HepG2 (cell line): Measurements from ENCODE around the gene ACTL7B. TPM values are rescaled to one million over a fixed set of nuclear protein-coding genes. Genes with fewer than 3 reads are reported as not detected.

ENCODE experiments used
- FOXA1 ChIP-seq, 2 experiments: fragments of 450-650 bp in 1 of 2; sonication (generic) in 1 of 2; formaldehyde crosslinking in 1 of 2; IDR thresholded peaks; 2 replicates each; pipeline versions ENCODE4 v1.4.0 to v1.6.1; 2016 to 2020; ENCODE audit warnings: missing genetic modification reagents in 1 of 2
- GFI1 ChIP-seq: sonication (generic); formaldehyde crosslinking; IDR thresholded peaks from 2 replicates; pipeline ENCODE4 v1.5.0; 2020; ENCODE audit warnings: missing genetic modification reagents, mild to moderate bottlenecking, borderline replicate concordance
- HMG20A ChIP-seq: IDR thresholded peaks from 2 replicates; pipeline ENCODE4 v1.6.1; 2016; ENCODE audit warnings: borderline replicate concordance
- HNF4A ChIP-seq: sonication (generic); formaldehyde crosslinking; IDR thresholded peaks from 2 replicates; pipeline ENCODE4 v1.4.0; 2020; ENCODE audit warnings: missing genetic modification reagents
- IRF2 ChIP-seq: IDR thresholded peaks from 2 replicates; pipeline ENCODE4 v1.6.1; 2018; ENCODE audit warnings: missing genetic modification reagents, missing compliant biosample characterization
- NFIC ChIP-seq: IDR thresholded peaks from 2 replicates; pipeline ENCODE4 v1.6.1; 2012; ENCODE audit warnings: mild to moderate bottlenecking, low read length, inconsistent platforms
- NR2F6 ChIP-seq, 2 experiments: IDR thresholded peaks; 2 replicates each; pipeline ENCODE4 v1.6.1; 2016; ENCODE audit warnings: antibody characterized with exemption in 1 of 2, mild to moderate bottlenecking in 1 of 2
- RCOR2 ChIP-seq: IDR thresholded peaks from 2 replicates; pipeline ENCODE4 v1.6.1; 2016; ENCODE audit warnings: missing biosample characterization, missing genetic modification reagents
- SMAD1 ChIP-seq: sonication (generic); formaldehyde crosslinking; IDR thresholded peaks from 2 replicates; pipeline ENCODE4 v1.4.0; 2020; ENCODE audit warnings: missing genetic modification reagents, low read depth, mild to moderate bottlenecking, borderline replicate concordance
- TSC22D2 ChIP-seq: sonication (generic); formaldehyde crosslinking; IDR thresholded peaks from 2 replicates; pipeline ENCODE4 v1.5.1; 2020; ENCODE audit warnings: missing genetic modification reagents, mild to moderate bottlenecking, borderline replicate concordance
- ZNF609 ChIP-seq: sonication (generic); formaldehyde crosslinking; IDR thresholded peaks from 2 replicates; pipeline ENCODE4 v1.4.0; 2020; ENCODE audit warnings: mild to moderate bottlenecking, missing genetic modification reagents, borderline replicate concordance
- ZNF616 ChIP-seq: sonication (generic); formaldehyde crosslinking; IDR thresholded peaks from 2 replicates; pipeline ENCODE4 v1.5.0; 2020; ENCODE audit warnings: low read depth, mild to moderate bottlenecking, missing genetic modification reagents
- ZNF709 ChIP-seq: sonication (generic); formaldehyde crosslinking; IDR thresholded peaks from 2 replicates; pipeline ENCODE4 v1.5.0; 2020; ENCODE audit warnings: mild to moderate bottlenecking, missing genetic modification reagents
- ZNF770 ChIP-seq: sonication (generic); formaldehyde crosslinking; IDR thresholded peaks from 2 replicates; pipeline ENCODE4 v1.5.0; 2020; ENCODE audit warnings: mild to moderate bottlenecking, missing genetic modification reagents
- polyA plus RNA-seq, 8 experiments: library from polyadenylated mRNA; depleted of rRNA in 3 of 8; stranded (reverse) in 7 of 8; unstranded in 1 of 8; fragments of >200 nt; fragmentation: Illumina TruSeq in 4 of 8; extraction: Trizol in 4 of 8; gene quantifications; 2 replicates each; pipeline versions ENCODE4 v1.2.1 to v1.2.3, GENCODE V29; 2011 to 2016; ENCODE audit warnings: low read depth in 4 of 8, missing spikeins in 1 of 8, mixed read lengths in 1 of 8; ENCODE audit not compliant: insufficient read depth in 1 of 8
- total RNA-seq, 5 experiments: library from RNA; depleted of rRNA; stranded (reverse); fragments of >200 nt; fragmentation: Illumina TruSeq; extraction: Trizol; gene quantifications; 2 replicates each; pipeline ENCODE4 v1.2.3, GENCODE V29; 2016; ENCODE audit warnings: low read depth in 1 of 5
- TF ChIP-seq, protein P1 (sequence below): IDR thresholded peaks from 2 replicates; pipeline ENCODE4 v1.6.1; 2016
- TF ChIP-seq, protein P2 (sequence below): IDR thresholded peaks from 2 replicates; pipeline ENCODE4 v1.6.1; 2016; ENCODE audit warnings: mild to moderate bottlenecking
- TF ChIP-seq, protein P3 (sequence below): sonication (generic); formaldehyde crosslinking; IDR thresholded peaks from 2 replicates; pipeline ENCODE4 v1.5.0; 2020; ENCODE audit warnings: mild to moderate bottlenecking, missing genetic modification reagents, moderate library complexity

The ACTL7B gene
- total and polyA plus RNA-seq, 2 of the 13 experiments (the other 11 are each of a cell fraction or from before 2014, with no cell fraction given) = 0.07 to 0.11 TPM

DNA sequence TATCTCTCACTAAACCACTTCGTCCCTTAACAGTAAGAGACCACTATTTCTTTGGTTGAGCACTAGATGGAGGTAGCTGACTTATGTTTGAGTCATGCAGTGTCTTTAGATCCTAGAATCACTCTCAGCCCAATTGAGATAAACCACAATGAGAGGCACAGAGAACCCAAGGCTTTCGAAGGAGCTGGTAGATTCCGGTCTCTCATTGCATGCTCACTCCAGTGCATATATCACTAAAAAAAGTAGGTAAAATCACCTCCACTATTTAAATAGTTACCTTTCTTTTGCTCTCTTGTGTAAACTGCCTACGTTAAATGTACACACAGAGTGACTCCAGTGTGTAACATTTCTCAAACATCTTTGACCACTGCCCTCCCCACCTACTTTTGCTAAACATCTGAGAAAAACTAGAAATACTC is 33.9 kb upstream of the ACTL7B start (continued):
- TF ChIP-seq, protein P1, sequence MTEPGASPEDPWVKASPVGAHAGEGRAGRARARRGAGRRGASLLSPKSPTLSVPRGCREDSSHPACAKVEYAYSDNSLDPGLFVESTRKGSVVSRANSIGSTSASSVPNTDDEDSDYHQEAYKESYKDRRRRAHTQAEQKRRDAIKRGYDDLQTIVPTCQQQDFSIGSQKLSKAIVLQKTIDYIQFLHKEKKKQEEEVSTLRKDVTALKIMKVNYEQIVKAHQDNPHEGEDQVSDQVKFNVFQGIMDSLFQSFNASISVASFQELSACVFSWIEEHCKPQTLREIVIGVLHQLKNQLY (CRISPR knock-in tag) = 0 out of 2 replicates have a peak, but pooled peaks have one; percentile 8
- no peak for TF ChIP-seq ZNF616 (CRISPR knock-in tag)
- TF ChIP-seq TSC22D2 = no peak
- peak; percentile 32; the same call in 1 of the 2 replicates for TF ChIP-seq FOXA1 (IDR thresholded peaks at IDR 0.05)
- peak; percentile 82 for TF ChIP-seq FOXA1 (CRISPR knock-in tag; IDR thresholded peaks at IDR 0.05)
- peak; percentile 79; the same call in 1 of the 2 replicates for TF ChIP-seq RCOR2
- no peak for TF ChIP-seq ZNF709 (CRISPR knock-in tag)
- TF ChIP-seq NR2F6 (IDR thresholded peaks at IDR 0.05) = peak; percentile 70
- TF ChIP-seq NR2F6 (CRISPR knock-in tag; IDR thresholded peaks at IDR 0.05) = peak; percentile 68
- peak; percentile 83; the same call in 1 of the 2 replicates for TF ChIP-seq ZNF609 (CRISPR knock-in tag)
- TF ChIP-seq, protein P2, sequence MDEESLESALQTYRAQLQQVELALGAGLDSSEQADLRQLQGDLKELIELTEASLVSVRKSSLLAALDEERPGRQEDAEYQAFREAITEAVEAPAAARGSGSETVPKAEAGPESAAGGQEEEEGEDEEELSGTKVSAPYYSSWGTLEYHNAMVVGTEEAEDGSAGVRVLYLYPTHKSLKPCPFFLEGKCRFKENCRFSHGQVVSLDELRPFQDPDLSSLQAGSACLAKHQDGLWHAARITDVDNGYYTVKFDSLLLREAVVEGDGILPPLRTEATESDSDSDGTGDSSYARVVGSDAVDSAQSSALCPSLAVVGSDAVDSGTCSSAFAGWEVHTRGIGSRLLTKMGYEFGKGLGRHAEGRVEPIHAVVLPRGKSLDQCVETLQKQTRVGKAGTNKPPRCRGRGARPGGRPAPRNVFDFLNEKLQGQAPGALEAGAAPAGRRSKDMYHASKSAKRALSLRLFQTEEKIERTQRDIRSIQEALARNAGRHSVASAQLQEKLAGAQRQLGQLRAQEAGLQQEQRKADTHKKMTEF = peak; percentile 48; the same call in 1 of the 2 replicates
- peak; percentile 79; the same call in 1 of the 2 replicates for TF ChIP-seq NFIC
- TF ChIP-seq, protein P3, sequence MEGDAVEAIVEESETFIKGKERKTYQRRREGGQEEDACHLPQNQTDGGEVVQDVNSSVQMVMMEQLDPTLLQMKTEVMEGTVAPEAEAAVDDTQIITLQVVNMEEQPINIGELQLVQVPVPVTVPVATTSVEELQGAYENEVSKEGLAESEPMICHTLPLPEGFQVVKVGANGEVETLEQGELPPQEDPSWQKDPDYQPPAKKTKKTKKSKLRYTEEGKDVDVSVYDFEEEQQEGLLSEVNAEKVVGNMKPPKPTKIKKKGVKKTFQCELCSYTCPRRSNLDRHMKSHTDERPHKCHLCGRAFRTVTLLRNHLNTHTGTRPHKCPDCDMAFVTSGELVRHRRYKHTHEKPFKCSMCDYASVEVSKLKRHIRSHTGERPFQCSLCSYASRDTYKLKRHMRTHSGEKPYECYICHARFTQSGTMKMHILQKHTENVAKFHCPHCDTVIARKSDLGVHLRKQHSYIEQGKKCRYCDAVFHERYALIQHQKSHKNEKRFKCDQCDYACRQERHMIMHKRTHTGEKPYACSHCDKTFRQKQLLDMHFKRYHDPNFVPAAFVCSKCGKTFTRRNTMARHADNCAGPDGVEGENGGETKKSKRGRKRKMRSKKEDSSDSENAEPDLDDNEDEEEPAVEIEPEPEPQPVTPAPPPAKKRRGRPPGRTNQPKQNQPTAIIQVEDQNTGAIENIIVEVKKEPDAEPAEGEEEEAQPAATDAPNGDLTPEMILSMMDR (CRISPR knock-in tag) = peak; percentile 76
- peak; percentile 28; the same call in 1 of the 2 replicates for TF ChIP-seq HNF4A (CRISPR knock-in tag)
- 0 out of 2 replicates have a peak, but pooled peaks have one; percentile 11 for TF ChIP-seq IRF2 (CRISPR knock-in tag)
- 0 out of 2 replicates have a peak, but pooled peaks have one; percentile 21 for TF ChIP-seq ZNF770 (CRISPR knock-in tag)
- peak; percentile 80; the same call in 1 of the 2 replicates for TF ChIP-seq HMG20A (CRISPR knock-in tag)
- TF ChIP-seq GFI1 (CRISPR knock-in tag) = peak; percentile 71; the same call in 1 of the 2 replicates
- TF ChIP-seq SMAD1 = no peak
